Measurements from ENCODE around the gene C16orf90.

- TF ChIP-seq CTCF (conservative IDR thresholded peaks at IDR 0.05; ENCODE audit: low read length) (no peak), EZH2phosphoT487 (IDR thresholded peaks at IDR 0.05; ENCODE audit: borderline replicate concordance, low read depth, low read length) (no peak)
Measured at GRCh38 chr16:3530371-3530914, 35.2 kb upstream of the C16orf90 start.

Data from OCI-LY7 (cell line).